ENCODE measurements around the gene ATP8A1.

The ATP8A1 gene

GRCh38 chr4:42412251-42412650, 244.7 kb downstream of the ATP8A1 start:
- no peak for TF ChIP-seq CTCF (IDR thresholded peaks at IDR 0.05; ENCODE audit: extremely low read depth, missing control alignments)
- DNase-seq (ENCODE audit: low spot score): no peak

DNA sequence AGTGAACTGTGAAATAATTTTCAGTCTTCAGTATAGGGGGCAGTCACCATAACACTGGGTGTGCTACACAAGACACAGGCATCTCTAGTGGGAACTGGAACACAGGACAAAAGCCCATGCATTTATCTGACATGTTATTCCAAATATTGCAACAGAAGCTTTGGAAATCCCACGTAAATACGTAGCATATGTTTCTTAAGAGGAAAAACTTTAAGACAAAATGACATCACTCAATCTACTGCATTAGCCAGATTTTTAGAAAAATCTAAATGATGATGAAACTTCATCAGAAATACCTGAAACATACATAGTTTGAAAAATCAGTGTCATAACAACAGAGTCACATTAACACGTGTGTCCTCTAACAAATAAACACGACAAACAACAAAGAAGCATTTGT, 245.1 kb downstream of the ATP8A1 start:
- TF ChIP-seq CTCF (IDR thresholded peaks at IDR 0.05; ENCODE audit: extremely low read depth, missing control alignments): no peak
- no peak for DNase-seq (ENCODE audit: low spot score)

- TF ChIP-seq CTCF (IDR thresholded peaks at IDR 0.05; ENCODE audit: extremely low read depth, missing control alignments): no peak
- no peak for DNase-seq (ENCODE audit: low spot score)
Measured at GRCh38 chr4:42410446-42410845, 246.5 kb downstream of the ATP8A1 start.

GRCh38 chr4:42404001-42404400, 252.9 kb downstream of the ATP8A1 start:
- TF ChIP-seq CTCF (IDR thresholded peaks at IDR 0.05; ENCODE audit: extremely low read depth, missing control alignments): no peak
- no peak for DNase-seq (ENCODE audit: low spot score)

GRCh38 chr4:42401171-42401570, 255.7 kb downstream of the ATP8A1 start:
- no peak for DNase-seq (ENCODE audit: low spot score)
- TF ChIP-seq CTCF (IDR thresholded peaks at IDR 0.05; ENCODE audit: extremely low read depth, missing control alignments): no peak

GRCh38 chr4:42399393-42399792, 257.5 kb downstream of the ATP8A1 start:
- no peak for DNase-seq (ENCODE audit: low spot score)

GRCh38 chr4:42398871-42399331, 258.0 kb downstream of the ATP8A1 start:
- TF ChIP-seq CTCF (IDR thresholded peaks at IDR 0.05; ENCODE audit: extremely low read depth, missing control alignments): no peak
- no peak for DNase-seq (ENCODE audit: low spot score)

More at GRCh38 chr4:42399393-42399792, 257.5 kb downstream of the ATP8A1 start:
- no peak for TF ChIP-seq CTCF (IDR thresholded peaks at IDR 0.05; ENCODE audit: extremely low read depth, missing control alignments)
